ENCODE results near the gene SLIT3. TPM values are rescaled to one million over a fixed set of nuclear protein-coding genes. Genes with fewer than 3 reads are reported as not detected.

SLIT3 gene
- total RNA-seq, 6 donors from 2014 or later = 10.8 to 57.3 (median 32.2) TPM

- Histone ChIP-seq H3K36me3 (no peaks in the 10 kb centered on the region), H3K9me3 (no peaks in the 10 kb centered on the region), H3K4me1 (no peaks in the 10 kb centered on the region), H3K4me3 (no peak overlapping the region), H3K27ac (no peak overlapping the region), H3K27me3 (no peaks in the 10 kb centered on the region)
- no peak for TF ChIP-seq POLR2A (IDR thresholded peaks at IDR 0.05)
- TF ChIP-seq EP300 (IDR thresholded peaks at IDR 0.05) = no peak
- TF ChIP-seq CTCF (IDR thresholded peaks at IDR 0.05) = no peak
- TF ChIP-seq POLR2AphosphoS5 (IDR thresholded peaks at IDR 0.05) = no peak
- DNase-seq (no peak), ATAC-seq (ENCODE audit: low FRiP score in 2 of 2) (no peak)
- WGBS, 2 donors = 82 to 87% methylated on average over 8 of the region's 8 CpGs
Observed at GRCh38 chr5:169166078-169166477, 134.9 kb downstream of the SLIT3 start.

- ATAC-seq (ENCODE audit: low FRiP score in 2 of 2) (no peak), DNase-seq (no peak)
- H3K4me1 ChIP-seq = no peaks in the 10 kb centered on the region
- WGBS, 2 donors = 97 to 100% methylated on average over 1 of the region's 1 CpG
- no peaks in the 10 kb centered on the region for H3K36me3 ChIP-seq
- H3K27me3 ChIP-seq = no peaks in the 10 kb centered on the region
- H3K9me3 ChIP-seq = no peaks in the 10 kb centered on the region
- no peak overlapping the region for H3K4me3 ChIP-seq
- TF ChIP-seq CTCF (IDR thresholded peaks at IDR 0.05) (no peak), POLR2AphosphoS5 (IDR thresholded peaks at IDR 0.05) (no peak), POLR2A (IDR thresholded peaks at IDR 0.05) (no peak), EP300 (IDR thresholded peaks at IDR 0.05) (no peak)
- H3K27ac ChIP-seq = no peak overlapping the region
Observed at GRCh38 chr5:169165052-169165451, 135.9 kb downstream of the SLIT3 start.

- peak in 1 of 2 donors; percentile 37 for ATAC-seq (ENCODE audit: low FRiP score in 2 of 2)
- Histone ChIP-seq H3K27me3 (no peaks in the 10 kb centered on the region), H3K9me3 (peaks cover 0 to 2% (median under 1%) of the 10 kb centered on the region in 4 donors), H3K27ac (no peak overlapping the region), H3K4me3 (no peak overlapping the region), H3K36me3 (no peaks in the 10 kb centered on the region), H3K4me1 (no peaks in the 10 kb centered on the region)
- WGBS, 2 donors = 45 to 80% methylated on average over 4 to 6 of the region's 6 CpGs
- no peak for DNase-seq
- TF ChIP-seq POLR2AphosphoS5 (IDR thresholded peaks at IDR 0.05) (no peak), EP300 (IDR thresholded peaks at IDR 0.05) (no peak), CTCF (IDR thresholded peaks at IDR 0.05) (no peak), POLR2A (IDR thresholded peaks at IDR 0.05) (no peak)
Observed at GRCh38 chr5:169164481-169164925, 136.4 kb downstream of the SLIT3 start.

GRCh38 chr5:169162407-169162806 is 138.5 kb downstream of the SLIT3 start:
- no peaks in the 10 kb centered on the region for H3K27me3 ChIP-seq
- 71 to 90% methylated on average over 2 to 3 of the region's 3 CpGs for WGBS, 2 donors
- peaks cover 4 to 19% (median 12%) of the 10 kb centered on the region in 4 donors for H3K9me3 ChIP-seq
- H3K4me1 ChIP-seq = no peaks in the 10 kb centered on the region
- TF ChIP-seq EP300 (IDR thresholded peaks at IDR 0.05) = no peak
- no peak for TF ChIP-seq POLR2A (IDR thresholded peaks at IDR 0.05)
- no peak for TF ChIP-seq POLR2AphosphoS5 (IDR thresholded peaks at IDR 0.05)
- TF ChIP-seq CTCF (IDR thresholded peaks at IDR 0.05) = no peak
- no peak overlapping the region for H3K27ac ChIP-seq
- ATAC-seq (ENCODE audit: low FRiP score in 2 of 2) (no peak), DNase-seq (no peak)
- no peak overlapping the region for H3K4me3 ChIP-seq
- no peaks in the 10 kb centered on the region for H3K36me3 ChIP-seq

- H3K27ac ChIP-seq = peak overlapping the region; percentile 7 to 40 (median 18)
- 37 to 46% methylated on average over 13 of the region's 13 CpGs for WGBS, 2 donors
Observed at GRCh38 chr5:169161022-169161680, 139.8 kb downstream of the SLIT3 start.

More at GRCh38 chr5:169161022-169161680, 139.8 kb downstream of the SLIT3 start:
- no peak for DNase-seq
- H3K36me3 ChIP-seq = no peaks in the 10 kb centered on the region
- no peak overlapping the region for H3K4me3 ChIP-seq
- peaks cover 4 to 21% (median 12%) of the 10 kb centered on the region in 4 donors for H3K9me3 ChIP-seq
- no peaks in the 10 kb centered on the region for H3K27me3 ChIP-seq
- peak; percentile 61 to 83 for ATAC-seq (ENCODE audit: low FRiP score in 2 of 2)
- no peaks in the 10 kb centered on the region for H3K4me1 ChIP-seq
- TF ChIP-seq CTCF (IDR thresholded peaks at IDR 0.05) = no peak
- TF ChIP-seq EP300 (IDR thresholded peaks at IDR 0.05) = no peak
- TF ChIP-seq POLR2AphosphoS5 (IDR thresholded peaks at IDR 0.05) = no peak
- TF ChIP-seq POLR2A (IDR thresholded peaks at IDR 0.05) = no peak
